ENCODE data around the gene HCRTR1.
A peak's percentile ranks its signal among the peaks of the same experiment; 100 is the strongest.

Gene HCRTR1

GRCh38 chr1:31600641-31601040, 16.8 kb upstream of the HCRTR1 start:
- DNase-seq = no peak

- no peak for DNase-seq
These were observed 15.4 kb upstream of the HCRTR1 start for GRCh38 chr1:31602081-31602480.

GRCh38 chr1:31605908-31606427, 11.5 kb upstream of the HCRTR1 start:
- no peak for DNase-seq

GRCh38 chr1:31607360-31607759, 10.1 kb upstream of the HCRTR1 start:
- DNase-seq = no peak

GRCh38 chr1:31609514-31610118, 7.9 kb upstream of the HCRTR1 start:
- DNase-seq = no peak

- DNase-seq = no peak
These were observed 3.0 kb upstream of the HCRTR1 start for GRCh38 chr1:31614414-31615005.

GRCh38 chr1:31615414-31615813, 2.1 kb upstream of the HCRTR1 start:
- DNase-seq = no peak

- DNase-seq = no peak
These were observed 1.6 kb upstream of the HCRTR1 start for GRCh38 chr1:31615939-31616338.

- peak; percentile 12 to 14 for DNase-seq
These were observed 642 bp downstream of the HCRTR1 start for GRCh38 chr1:31617916-31618746.

GRCh38 chr1:31618916-31619846, 1.7 kb downstream of the HCRTR1 start:
- no peak for DNase-seq

GRCh38 chr1:31620631-31621497, 3.4 kb downstream of the HCRTR1 start:
- DNase-seq = no peak

- DNase-seq = no peak
These were observed 4.0 kb downstream of the HCRTR1 start for GRCh38 chr1:31621498-31621820.

GRCh38 chr1:31621847-31622730, 4.6 kb downstream of the HCRTR1 start:
- DNase-seq = no peak

- DNase-seq = no peak
These were observed 5.9 kb downstream of the HCRTR1 start for GRCh38 chr1:31623365-31623764.

GRCh38 chr1:31624309-31624708, 6.8 kb downstream of the HCRTR1 start:
- DNase-seq = no peak

GRCh38 chr1:31624731-31625514, 7.4 kb downstream of the HCRTR1 start:
- DNase-seq = no peak

GRCh38 chr1:31625561-31626222, 8.2 kb downstream of the HCRTR1 start:
- DNase-seq = no peak

- no peak for DNase-seq
These were observed 9.0 kb downstream of the HCRTR1 start for GRCh38 chr1:31626223-31627207.

Data from activated CD4-positive, alpha-beta T cell treated with anti-CD3 and anti-CD28 coated beads, Interleukin-2, amount 50 U/mL, for 4 hours (primary cell).